Peyer's patch (tissue), 4 donors: ENCODE measurements around the gene RIC3.

Source experiments
- CTCF ChIP-seq, 6 experiments: fragments of 450-650 bp in 4 of 6; fragments of 200-600 bp in 2 of 6; sonication (generic) in 1 of 6; IDR thresholded peaks; one replicate each; pipeline ENCODE4 v1.5.1; 2017 to 2019; ENCODE audit warnings: antibody characterized with exemption in 6 of 6, mild to moderate bottlenecking in 3 of 6, moderate library complexity in 1 of 6
- POLR2A ChIP-seq, 2 donors: fragments of 450-650 bp; IDR thresholded peaks; one replicate each; pipeline ENCODE4 v1.5.1; 2017; ENCODE audit warnings: antibody characterized with exemption in 2 of 2, mild to moderate bottlenecking in 2 of 2, moderate library complexity in 2 of 2

GRCh38 chr11:8097926-8098325 lies 70.9 kb downstream of the RIC3 start:
- no peak for TF ChIP-seq CTCF (IDR thresholded peaks at IDR 0.05)
- no peak for TF ChIP-seq POLR2A (IDR thresholded peaks at IDR 0.05)
